MM.1S (cell line): ENCODE data around the gene FERMT2.

Experiments used
- DNase-seq: peaks from one replicate; pipeline ENCODE4 v3.0.0-alpha.2; 2015
- H2AFZ ChIP-seq: fragments of 300-600 bp; sonication (generic); 2 replicates; pipeline ENCODE4 v1.6.0; 2016; ENCODE audit warnings: antibody characterized with exemption, low read length
- H3F3A ChIP-seq: fragments of 300-600 bp; sonication (generic); 2 replicates; pipeline ENCODE4 v1.6.1; 2016; ENCODE audit warnings: mild to moderate bottlenecking, antibody characterized with exemption, low read length, moderate library complexity, mixed read lengths; ENCODE audit not compliant: insufficient read depth
- H3K27ac ChIP-seq: fragments of 300-600 bp; sonication (generic); 2 replicates; pipeline ENCODE4 v1.5.1; 2016; ENCODE audit warnings: mild to moderate bottlenecking, low read length
- H3K27me3 ChIP-seq: fragments of 300-600 bp; sonication (generic); replicated peaks from 2 replicates; pipeline ENCODE4 v1.6.0; 2016; ENCODE audit warnings: low read length; ENCODE audit not compliant: insufficient read depth
- H3K36me3 ChIP-seq: fragments of 300-600 bp; sonication (generic); replicated peaks from 2 replicates; pipeline ENCODE4 v1.6.1; 2016; ENCODE audit warnings: mild to moderate bottlenecking, low read length, mixed read lengths; ENCODE audit not compliant: insufficient read depth
- H3K4me1 ChIP-seq: fragments of 300-600 bp; sonication (generic); 2 replicates; pipeline ENCODE4 v1.6.1; 2016; ENCODE audit warnings: low read length, mixed read lengths
- H3K4me2 ChIP-seq: fragments of 300-600 bp; sonication (generic); 2 replicates; pipeline ENCODE4 v1.6.0; 2016; ENCODE audit warnings: low read depth, low read length
- H3K4me3 ChIP-seq: fragments of 300-600 bp; sonication (generic); 2 replicates; pipeline ENCODE4 v1.5.1; 2016; ENCODE audit warnings: low read length, mixed read lengths
- H3K79me2 ChIP-seq: fragments of 300-600 bp; sonication (generic); 2 replicates; pipeline ENCODE4 v1.6.1; 2016; ENCODE audit warnings: mixed run types, low read length, mixed read lengths
- H3K9ac ChIP-seq: fragments of 300-600 bp; sonication (generic); 2 replicates; pipeline ENCODE4 v1.6.1; 2016; ENCODE audit warnings: low read length, mixed read lengths
- H3K9me2 ChIP-seq: fragments of 300-600 bp; sonication (generic); replicated peaks from 2 replicates; pipeline ENCODE4 v1.6.1; 2016; ENCODE audit warnings: mild to moderate bottlenecking, low read length, mixed read lengths; ENCODE audit not compliant: insufficient read depth
- H3K9me3 ChIP-seq: fragments of 300-600 bp; sonication (generic); replicated peaks from 2 replicates; pipeline ENCODE4 v1.6.1; 2016; ENCODE audit warnings: mild to moderate bottlenecking, low read length, mixed read lengths; ENCODE audit not compliant: insufficient read depth
- H4K20me1 ChIP-seq: fragments of 300-600 bp; sonication (generic); 2 replicates; pipeline ENCODE4 v1.6.1; 2016; ENCODE audit warnings: mild to moderate bottlenecking, low read length, moderate library complexity, mixed read lengths; ENCODE audit not compliant: insufficient read depth
- CTCF ChIP-seq: fragments of 300-600 bp; sonication (generic); IDR thresholded peaks from 2 replicates; pipeline ENCODE4 v1.5.1; 2016; ENCODE audit warnings: antibody characterized with exemption, low read length, mixed read lengths
- EZH2 ChIP-seq: fragments of 300-600 bp; sonication (generic); optimal IDR thresholded peaks from 2 replicates; pipeline ENCODE3; 2017; ENCODE audit warnings: low read depth, mild to moderate bottlenecking, antibody characterized with exemption, low read length, mixed read lengths
- EZH2phosphoT487 ChIP-seq: fragments of 300-600 bp; sonication (generic); IDR thresholded peaks from 2 replicates; pipeline ENCODE4 v1.6.1; 2018; ENCODE audit warnings: antibody characterized with exemption, low read length

Gene FERMT2

GRCh38 chr14:52895000-52895399, 55.9 kb downstream of the FERMT2 start:
- DNase-seq: no peak
- no peak overlapping the region for H3K9ac ChIP-seq

DNA sequence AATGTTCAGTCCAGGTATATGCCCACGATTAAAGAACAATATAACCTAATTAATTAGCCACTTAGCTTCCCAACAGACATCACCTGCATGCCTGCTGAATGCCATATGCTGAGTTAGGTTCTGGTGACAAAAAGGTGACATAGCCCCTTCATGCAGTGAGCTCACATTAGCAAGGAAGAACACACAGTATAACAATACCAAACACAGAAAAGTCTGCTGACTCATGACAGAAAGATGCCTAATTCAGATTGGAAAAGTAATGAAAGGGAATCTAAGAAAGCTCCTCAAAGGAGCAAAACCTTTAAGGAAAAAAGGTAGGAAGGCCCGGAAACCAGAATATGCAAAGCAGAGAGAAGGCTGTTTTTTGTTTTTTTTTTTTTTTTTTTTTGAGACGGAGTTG, 59.0 kb downstream of the FERMT2 start:
- H3K4me3 ChIP-seq: no peak overlapping the region
- H2AFZ ChIP-seq: no peak overlapping the region
- no peaks in the 10 kb centered on the region for H3F3A ChIP-seq
- no peak for DNase-seq
- H3K9ac ChIP-seq: no peak overlapping the region
- no peak overlapping the region for H3K4me2 ChIP-seq
- H3K9me2 ChIP-seq: no peaks in the 10 kb centered on the region
- H3K79me2 ChIP-seq: no peaks in the 10 kb centered on the region
- H3K27me3 ChIP-seq: no peaks in the 10 kb centered on the region
- H3K36me3 ChIP-seq: no peaks in the 10 kb centered on the region
- no peaks in the 10 kb centered on the region for H4K20me1 ChIP-seq
- H3K27ac ChIP-seq: no peak overlapping the region
- no peak for TF ChIP-seq EZH2
- no peak for TF ChIP-seq EZH2phosphoT487
- no peak for TF ChIP-seq CTCF
- no peaks in the 10 kb centered on the region for H3K4me1 ChIP-seq
- H3K9me3 ChIP-seq: no peaks in the 10 kb centered on the region

More at GRCh38 chr14:52895000-52895399, 55.9 kb downstream of the FERMT2 start:
- Histone ChIP-seq H3F3A (no peaks in the 10 kb centered on the region), H4K20me1 (no peaks in the 10 kb centered on the region), H3K79me2 (no peaks in the 10 kb centered on the region), H3K9me3 (no peaks in the 10 kb centered on the region), H3K27me3 (no peaks in the 10 kb centered on the region), H2AFZ (no peak overlapping the region), H3K36me3 (no peaks in the 10 kb centered on the region), H3K4me1 (no peaks in the 10 kb centered on the region), H3K4me2 (no peak overlapping the region), H3K27ac (no peak overlapping the region), H3K4me3 (no peak overlapping the region), H3K9me2 (no peaks in the 10 kb centered on the region)
- TF ChIP-seq CTCF (no peak), EZH2 (no peak), EZH2phosphoT487 (no peak)

DNA sequence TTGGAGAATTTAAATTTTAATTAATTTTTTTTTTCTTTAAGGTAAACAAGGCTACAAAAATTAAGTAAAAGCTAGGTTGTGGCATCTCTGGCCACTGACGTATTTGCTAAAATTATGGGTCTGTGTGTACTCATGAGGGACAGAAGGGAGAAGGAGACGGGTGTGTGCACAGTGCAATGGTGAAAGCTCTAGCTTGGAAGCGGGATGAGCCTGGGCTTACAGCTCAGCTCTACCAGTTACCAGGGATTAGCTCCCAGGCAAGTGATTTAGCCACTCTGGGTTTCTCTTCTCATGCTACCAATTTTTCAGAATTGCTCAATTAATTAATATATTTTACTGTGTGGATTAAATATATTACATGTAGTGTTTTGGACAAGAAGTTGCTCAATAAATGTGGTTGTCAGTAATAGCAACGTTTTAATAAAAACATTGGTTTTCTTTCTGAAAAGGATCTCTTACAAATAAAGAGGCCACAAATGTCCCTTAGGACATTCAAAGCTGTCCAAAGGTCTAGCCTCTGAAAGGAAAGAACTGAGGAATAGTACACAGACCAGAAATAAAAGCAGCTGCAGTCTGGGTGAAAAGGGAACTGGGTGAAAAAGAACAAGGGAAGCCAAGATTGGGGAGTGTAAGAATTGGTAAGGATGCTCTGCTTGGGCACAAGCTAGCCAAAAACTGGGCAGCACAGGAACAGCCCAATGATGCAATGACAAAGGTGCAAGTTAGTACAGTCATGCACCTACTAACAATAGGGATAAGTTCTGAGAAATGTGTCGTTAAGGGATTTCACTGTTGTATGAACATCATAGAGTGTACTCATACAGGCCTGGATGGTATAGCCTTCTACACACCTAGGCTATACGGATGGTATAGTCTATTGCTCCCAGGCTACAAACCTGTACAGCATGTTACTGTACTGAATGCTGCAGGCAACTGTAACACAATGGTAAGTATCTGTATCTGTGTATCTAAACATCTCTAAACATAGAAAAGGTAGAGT, 61.7 kb downstream of the FERMT2 start:
- Histone ChIP-seq H3K27me3 (no peaks in the 10 kb centered on the region), H3K27ac (no peak overlapping the region), H3K79me2 (no peaks in the 10 kb centered on the region), H3K4me3 (no peak overlapping the region), H2AFZ (no peak overlapping the region), H3K4me2 (no peak overlapping the region), H3K4me1 (no peaks in the 10 kb centered on the region), H3K36me3 (no peaks in the 10 kb centered on the region), H3K9me2 (no peaks in the 10 kb centered on the region), H3K9ac (no peak overlapping the region), H3F3A (no peaks in the 10 kb centered on the region), H4K20me1 (no peaks in the 10 kb centered on the region), H3K9me3 (no peaks in the 10 kb centered on the region)
- TF ChIP-seq EZH2phosphoT487 (no peak), EZH2 (no peak), CTCF (no peak)
- DNase-seq: no peak
